Stimulated activated CD4-positive, alpha-beta T cell treated with anti-CD3 and anti-CD28 coated beads, Interleukin-4, amount 100 ng/mL, for 48 hours (primary cell): ENCODE data around the gene GTF2E1.
"Not testable (repeated sequence)": the region's sequence is repeated elsewhere in the genome, so short reads cannot be mapped to it uniquely, and the experiment has no call there.

Experiments
- DNase-seq, 2 donors: peaks; one replicate each; pipeline ENCODE4 v3.0.0-alpha.2; 2020; ENCODE audit warnings: low read depth in 2 of 2

Gene GTF2E1

DNA sequence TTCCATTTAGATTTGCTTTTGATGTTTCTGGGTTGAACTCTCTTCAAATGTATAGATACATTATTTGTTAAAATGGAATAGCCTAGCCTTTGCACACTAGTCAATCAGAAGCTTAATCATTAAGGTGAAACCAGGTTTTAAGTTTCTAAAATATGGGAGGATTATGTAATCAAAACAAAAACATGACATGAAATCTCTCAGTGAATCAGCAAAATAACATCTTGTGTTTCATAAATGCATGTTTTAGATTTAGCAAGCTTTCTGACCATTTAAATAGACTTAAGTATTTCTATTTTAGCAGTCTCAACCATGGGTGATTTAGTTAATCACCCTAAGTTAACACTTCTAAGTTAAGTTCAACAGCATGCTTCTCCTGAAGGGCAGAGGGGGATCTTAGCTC is 11.3 kb downstream of the GTF2E1 start:
- DNase-seq = no peak

DNA sequence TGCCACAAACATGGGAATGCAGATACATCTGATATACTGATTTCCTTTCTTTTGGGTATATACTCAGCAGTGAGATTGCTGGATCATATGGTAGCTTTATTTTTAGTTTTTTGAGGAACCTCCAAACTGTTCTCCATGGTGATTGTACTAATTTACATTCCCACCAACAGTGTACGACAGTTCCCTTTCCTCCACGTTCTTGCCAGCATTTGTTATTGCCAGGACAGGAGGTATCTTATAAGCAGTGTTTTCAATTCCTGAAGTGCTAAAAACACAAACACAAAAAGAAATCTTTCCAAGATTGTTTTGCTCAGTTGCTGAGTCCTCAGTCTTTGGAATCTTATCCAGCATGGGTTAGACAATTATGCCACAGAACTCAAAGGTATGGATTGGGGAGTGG is 13.5 kb downstream of the GTF2E1 start:
- DNase-seq = no peak

DNA sequence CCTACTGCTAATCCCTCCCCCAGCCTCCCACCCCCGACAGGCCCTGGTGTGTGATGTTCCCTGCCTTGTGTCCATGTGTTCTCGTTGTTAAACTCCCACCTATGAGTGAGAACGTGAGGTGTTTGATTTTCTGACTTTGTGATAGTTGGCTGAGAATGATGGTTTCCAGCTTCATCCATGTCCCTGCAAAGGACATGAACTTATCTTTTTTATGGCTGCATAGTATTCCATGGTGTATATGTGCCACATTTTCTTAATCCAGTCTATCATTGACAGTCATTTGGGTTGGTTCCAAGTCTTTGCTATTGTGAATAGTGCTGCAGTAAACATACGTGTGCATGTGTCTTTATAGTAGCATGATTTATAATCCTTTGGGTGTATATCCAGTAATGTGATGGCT is 16.0 kb downstream of the GTF2E1 start:
- not testable (repeated sequence) for DNase-seq

DNA sequence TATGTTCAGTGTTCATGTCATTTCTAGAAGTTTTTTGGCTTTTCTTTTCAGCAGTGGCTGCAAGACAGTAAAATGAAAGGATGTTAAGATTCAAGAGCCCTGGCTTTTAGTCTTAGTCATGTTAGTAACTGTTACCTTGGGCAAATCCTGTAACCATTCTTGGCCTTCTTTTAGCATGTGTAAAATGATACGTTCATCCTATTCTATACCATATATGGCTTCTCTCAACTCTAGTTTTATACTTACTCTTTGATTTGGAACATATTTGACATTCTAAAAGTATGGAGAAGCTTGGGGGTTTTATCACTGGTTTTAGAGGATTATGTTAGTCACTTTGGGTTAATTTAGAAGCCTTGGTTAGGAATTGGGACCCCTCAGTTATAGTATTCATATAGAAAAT is 20.1 kb downstream of the GTF2E1 start:
- DNase-seq = no peak

- no peak for DNase-seq
Measured at GRCh38 chr3:120763601-120764000, 21.1 kb downstream of the GTF2E1 start.

DNA sequence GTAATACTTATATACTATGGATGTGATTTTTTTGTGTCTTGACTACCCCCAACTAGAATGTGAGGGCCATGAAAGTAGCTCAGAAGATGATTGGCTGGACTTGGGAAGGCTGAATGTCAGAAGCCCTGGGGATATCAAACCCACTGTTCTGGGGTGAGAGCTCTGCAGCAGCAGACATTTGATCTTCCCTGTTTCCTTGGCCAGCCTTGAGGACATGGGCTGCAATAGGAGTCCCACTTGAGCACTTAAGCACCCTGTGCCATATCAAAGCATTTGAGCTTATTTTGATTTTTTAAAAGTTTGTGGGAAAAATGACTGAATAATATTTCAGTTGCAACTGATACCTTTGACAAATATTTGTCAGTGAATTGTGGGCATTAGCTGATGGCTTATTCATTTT is 21.7 kb downstream of the GTF2E1 start:
- no peak for DNase-seq

DNA sequence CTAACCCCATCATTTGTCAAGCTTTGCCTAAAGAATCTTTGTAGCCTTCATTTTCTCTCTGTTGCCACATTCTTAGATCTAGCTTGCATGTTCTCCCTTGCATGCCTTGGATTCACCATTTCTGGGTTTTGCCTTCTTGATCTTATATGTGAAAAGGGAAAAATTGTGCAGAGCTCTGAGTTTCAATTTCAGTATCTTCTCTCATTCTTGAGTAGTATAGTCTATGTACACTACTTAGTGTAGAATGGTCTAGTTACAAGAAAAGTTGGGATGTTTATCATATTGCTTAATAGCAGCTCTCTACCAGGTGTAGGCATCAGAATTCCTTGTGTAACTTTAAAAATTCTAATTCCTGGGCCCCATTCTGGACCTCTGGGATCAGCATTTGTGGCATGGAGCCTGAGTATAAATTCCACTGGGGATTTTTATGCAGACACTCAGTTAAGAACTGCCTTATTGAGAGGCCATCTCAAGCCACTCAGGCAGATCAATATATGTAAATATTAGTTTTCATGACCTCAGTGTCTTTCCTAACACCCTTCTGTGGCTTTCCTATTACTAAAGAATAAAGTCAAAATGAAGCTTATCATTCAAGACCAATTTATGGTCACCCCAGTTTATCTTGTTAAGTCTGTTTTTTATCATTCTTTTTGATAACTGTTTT is 23.4 kb downstream of the GTF2E1 start:
- no peak for DNase-seq

DNA sequence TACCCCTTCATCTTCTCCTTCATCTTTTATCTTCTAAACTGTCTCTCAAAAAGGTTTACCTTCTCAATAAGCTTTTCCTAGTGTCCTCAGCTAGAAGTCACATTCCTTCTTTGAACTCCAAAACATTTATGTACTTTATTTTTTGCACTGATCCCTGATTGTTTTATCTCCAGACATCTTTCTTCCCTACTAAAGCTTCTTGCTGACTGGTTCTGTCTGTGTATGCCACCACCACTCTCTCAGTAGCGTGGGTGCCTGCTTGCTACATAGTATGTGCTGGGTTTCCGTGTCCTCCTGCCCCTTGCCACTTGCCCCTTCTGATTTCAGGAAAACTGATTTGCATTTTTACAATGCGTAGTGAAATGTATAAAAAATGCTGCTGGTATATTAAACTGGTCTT is 24.0 kb downstream of the GTF2E1 start:
- no peak for DNase-seq

DNA sequence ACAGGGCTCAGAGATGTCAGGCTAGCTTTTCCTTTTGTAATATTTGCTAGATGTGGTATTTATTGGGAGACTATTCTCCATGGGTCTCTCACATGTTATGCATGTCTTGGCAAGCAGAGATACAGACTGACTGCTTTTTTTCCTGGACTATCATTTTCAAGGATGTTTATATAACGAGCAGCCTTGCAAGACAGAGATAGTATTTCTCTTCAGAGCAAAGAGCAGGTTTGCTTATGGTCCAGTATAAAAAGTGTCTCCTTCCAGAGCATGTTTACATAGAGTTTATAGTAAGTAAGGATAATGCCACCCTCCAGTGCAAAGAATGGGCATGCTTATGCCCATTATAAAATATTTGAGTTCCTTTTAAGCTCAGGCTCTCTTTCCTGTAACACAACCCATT is 24.6 kb downstream of the GTF2E1 start:
- no peak for DNase-seq

- no peak for DNase-seq
Measured at GRCh38 chr3:120769436-120769835, 26.9 kb downstream of the GTF2E1 start.

GRCh38 chr3:120770891-120771290 is 28.3 kb downstream of the GTF2E1 start:
- DNase-seq = no peak

DNA sequence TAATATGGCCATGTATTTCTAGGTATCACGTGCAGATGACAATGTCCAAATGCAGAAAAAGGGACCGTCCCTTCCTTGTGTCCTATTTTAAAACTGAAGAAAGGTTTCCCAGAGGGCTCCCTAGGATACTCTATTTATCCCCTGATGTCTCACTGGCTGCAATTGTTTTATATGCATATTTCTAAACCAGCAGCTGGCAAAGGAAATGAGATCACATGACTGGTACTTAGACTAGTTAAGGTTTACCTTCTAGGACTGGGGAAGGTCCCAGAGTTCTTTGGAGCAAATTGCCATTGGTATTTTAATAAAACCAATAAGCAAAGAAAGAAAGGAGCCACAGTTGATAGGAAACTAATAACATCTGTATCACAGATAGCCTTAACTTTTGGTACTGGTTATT is 29.5 kb downstream of the GTF2E1 start:
- DNase-seq = no peak

- no peak for DNase-seq
Measured at GRCh38 chr3:120773932-120774331, 31.4 kb downstream of the GTF2E1 start.

DNA sequence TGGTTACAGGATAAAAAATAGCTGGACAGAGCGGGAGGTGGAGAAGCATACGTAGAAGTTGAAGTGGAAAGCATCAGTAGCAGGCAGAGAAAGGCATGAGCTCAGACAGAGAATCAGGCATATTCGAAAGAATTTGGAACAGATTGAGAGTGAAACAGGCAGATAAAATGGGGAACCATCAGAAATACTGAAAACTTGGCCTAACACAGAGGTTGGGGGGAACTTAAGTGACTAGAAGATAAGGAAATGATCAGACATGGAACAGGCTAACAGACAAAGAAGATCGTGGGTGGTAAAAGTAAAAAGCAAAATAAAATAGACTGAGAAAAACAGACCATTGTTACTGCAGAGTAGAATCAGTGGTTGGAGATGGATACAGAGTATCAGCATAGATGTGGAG is 32.9 kb downstream of the GTF2E1 start:
- no peak for DNase-seq

DNA sequence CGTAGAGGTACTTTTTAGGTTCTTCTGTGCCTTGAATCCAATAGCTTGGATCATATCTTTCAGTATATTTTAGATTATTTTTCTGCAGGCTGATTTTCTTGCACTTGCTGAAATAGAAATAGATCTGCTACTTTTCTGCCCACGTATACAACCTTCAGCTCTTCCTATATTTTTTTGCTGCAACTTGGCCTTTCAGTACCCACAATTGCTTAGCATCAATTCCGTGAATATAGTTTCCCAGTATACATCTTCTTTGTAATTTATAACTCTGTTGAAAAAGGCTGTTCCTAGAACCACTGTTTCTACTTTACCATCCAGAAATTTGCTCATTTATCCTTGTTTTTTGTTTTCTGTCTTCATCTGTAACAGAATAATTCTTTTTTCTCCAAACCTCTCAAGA is 36.2 kb downstream of the GTF2E1 start:
- DNase-seq = no peak

DNA sequence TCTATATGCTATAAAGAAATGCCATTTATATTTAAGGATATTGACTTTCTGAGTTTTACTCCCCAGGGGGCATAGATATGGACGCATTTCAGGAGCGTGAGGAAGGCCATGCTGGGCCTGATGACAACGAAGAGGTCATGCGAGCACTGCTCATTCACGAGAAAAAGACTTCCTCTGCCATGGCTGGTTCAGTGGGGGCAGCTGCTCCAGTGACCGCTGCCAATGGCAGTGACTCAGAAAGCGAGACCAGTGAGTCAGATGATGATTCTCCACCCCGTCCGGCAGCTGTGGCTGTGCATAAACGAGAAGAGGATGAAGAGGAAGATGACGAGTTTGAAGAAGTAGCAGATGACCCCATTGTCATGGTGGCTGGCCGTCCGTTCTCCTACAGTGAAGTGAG is 38.4 kb downstream of the GTF2E1 start:
- no peak for DNase-seq

- DNase-seq = not testable (repeated sequence)
Measured at GRCh38 chr3:120785832-120786231, 43.3 kb downstream of the GTF2E1 start.

DNA sequence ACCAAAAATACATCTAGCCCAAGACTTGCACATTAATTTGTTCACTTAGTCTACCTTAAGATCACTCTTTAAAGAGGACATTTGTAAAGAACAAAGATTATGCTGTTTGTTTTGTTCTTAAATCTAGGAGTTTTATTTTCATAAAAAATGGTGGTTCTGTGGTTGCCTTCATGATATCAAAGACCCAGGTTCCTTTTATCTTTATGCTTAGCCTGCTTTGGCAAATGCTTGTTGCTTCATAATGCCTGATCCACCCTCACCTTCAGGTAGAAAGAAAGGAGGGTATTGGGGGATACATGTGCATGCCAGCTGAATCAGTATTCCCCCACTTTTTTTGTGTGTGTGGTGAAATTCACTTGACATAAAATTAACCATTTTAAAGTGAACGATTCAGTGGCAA is 48.5 kb downstream of the GTF2E1 start:
- no peak for DNase-seq

DNA sequence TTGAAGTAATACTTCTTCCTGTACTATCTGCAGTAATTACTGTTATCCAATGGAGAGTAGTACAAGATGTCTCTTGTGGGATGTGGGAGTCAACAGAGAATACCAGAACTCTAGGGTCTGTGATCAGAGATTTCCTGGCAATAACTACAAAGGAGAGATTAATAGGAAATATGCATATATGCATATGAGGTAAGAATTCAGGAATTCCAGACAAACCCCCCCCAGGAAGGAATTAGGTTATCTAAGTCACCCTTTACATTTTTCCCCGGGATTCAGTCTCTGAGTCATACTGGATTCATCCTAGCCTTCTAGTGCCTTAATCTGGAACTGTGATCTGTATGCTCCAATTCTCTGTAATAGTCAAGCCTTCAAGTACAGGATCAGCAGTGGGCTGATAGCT is 49.4 kb downstream of the GTF2E1 start:
- DNase-seq = no peak

DNA sequence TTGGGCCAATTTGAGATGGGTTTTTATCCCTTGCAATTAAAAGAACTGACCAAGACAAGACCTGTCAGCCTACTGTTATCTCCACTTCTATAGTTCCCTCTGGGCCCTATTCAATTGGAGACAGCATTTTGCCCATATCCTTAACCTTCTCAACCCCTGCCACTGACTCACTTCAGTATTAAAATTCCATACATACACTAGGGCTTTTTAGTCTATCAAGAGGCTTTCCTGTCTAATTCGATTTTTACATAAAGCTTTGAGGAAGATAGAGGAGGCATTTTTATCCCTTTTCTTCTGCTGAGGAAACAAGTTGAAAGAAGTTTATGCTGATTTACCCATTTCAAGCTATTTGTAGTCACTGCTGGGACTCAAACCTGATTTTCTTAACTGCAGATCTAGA is 51.1 kb downstream of the GTF2E1 start:
- no peak for DNase-seq

- peak; percentile 77 to 87 for DNase-seq
Measured at GRCh38 chr3:120795017-120795648, 52.6 kb downstream of the GTF2E1 start.

GRCh38 chr3:120795959-120796358 is 53.4 kb downstream of the GTF2E1 start:
- no peak for DNase-seq

DNA sequence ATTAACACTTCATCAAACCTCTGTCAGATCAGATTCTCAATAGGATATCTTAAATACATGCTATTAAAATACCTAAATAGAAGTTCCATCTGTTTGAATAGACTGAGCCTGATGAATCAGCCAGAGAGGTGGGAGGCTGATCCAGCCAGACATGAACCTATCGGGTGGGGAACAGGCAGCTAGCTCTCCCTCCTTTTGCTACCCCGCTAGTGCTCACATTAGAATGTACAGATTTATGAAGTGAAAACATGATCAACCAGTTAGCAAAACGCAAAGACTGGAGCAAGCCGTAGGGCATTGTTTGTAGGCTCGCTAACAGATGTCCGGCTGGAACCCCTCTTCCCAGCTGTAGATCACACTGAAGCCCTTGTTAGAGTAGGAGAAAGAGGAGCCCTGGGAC is 54.4 kb downstream of the GTF2E1 start:
- DNase-seq = no peak

DNA sequence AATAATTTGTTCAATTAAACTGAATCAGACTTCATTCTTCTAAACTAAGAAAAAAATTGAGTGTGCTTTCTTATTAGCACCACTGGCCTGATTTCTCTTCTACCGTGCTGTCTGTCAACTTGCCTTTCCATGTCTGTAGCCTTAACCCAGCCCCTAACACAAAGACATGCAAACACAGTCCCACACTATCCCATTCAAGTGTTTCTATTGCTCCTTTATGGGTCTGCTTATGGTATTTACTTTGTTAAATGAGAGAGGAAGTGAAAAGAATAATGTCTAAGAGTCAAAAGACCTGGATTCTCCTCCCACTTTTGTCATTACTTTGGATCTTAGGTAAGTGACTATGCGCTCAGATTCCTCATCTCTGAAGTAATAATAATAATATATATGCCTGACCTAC is 55.3 kb downstream of the GTF2E1 start:
- DNase-seq = no peak
